Measurements from ENCODE around the gene ASB7. TPM values are rescaled to one million over a fixed set of nuclear protein-coding genes. Genes with fewer than 3 reads are reported as not detected.

ASB7 gene
- total RNA-seq, 4 donors from 2014 or later = 13.8 to 24.8 (median 18.8) TPM

DNA sequence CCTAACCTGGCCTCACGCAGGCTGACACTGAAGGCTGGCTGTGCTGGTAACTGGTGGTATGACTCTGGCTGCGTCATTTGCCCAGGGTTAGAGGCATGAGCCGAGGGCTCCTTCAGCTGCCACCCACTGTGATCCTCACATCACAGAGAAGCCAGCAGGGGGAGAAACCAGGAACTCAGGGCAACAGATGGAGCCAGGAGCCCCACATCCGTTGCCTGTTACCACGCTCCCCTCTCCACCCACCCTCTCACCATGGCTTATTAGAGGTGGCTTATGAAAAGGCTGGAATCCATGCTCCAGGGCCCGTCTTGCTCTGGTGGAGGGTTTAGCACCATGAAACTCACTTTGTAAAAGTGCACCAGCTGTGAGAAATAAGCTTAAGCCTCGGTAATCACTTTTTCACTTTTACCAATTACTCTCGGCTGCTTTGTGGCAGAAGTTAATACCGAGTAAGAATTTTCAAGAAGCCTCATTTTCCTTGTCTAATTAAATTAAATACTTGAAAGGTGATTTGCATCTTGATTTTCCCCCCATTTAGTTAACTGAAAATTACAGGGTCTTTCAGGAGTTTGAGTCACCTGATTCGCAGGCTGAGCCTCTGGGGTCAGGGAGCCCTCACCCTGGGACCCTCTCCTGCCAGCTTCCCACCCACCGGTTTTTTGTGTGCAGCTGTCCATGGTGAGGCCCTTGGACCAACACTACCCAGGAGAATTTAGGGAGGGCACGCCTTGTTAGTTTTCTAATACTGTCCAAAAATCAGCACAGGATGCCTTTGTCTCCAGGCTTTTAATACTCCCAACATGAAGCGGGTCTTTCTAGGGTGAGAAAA lies 60.9 kb downstream of the ASB7 start:
- no peak overlapping the region for H3K4me3 ChIP-seq
- TF ChIP-seq POLR2A (IDR thresholded peaks at IDR 0.05) = no peak
- TF ChIP-seq, protein P1, sequence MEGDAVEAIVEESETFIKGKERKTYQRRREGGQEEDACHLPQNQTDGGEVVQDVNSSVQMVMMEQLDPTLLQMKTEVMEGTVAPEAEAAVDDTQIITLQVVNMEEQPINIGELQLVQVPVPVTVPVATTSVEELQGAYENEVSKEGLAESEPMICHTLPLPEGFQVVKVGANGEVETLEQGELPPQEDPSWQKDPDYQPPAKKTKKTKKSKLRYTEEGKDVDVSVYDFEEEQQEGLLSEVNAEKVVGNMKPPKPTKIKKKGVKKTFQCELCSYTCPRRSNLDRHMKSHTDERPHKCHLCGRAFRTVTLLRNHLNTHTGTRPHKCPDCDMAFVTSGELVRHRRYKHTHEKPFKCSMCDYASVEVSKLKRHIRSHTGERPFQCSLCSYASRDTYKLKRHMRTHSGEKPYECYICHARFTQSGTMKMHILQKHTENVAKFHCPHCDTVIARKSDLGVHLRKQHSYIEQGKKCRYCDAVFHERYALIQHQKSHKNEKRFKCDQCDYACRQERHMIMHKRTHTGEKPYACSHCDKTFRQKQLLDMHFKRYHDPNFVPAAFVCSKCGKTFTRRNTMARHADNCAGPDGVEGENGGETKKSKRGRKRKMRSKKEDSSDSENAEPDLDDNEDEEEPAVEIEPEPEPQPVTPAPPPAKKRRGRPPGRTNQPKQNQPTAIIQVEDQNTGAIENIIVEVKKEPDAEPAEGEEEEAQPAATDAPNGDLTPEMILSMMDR (IDR thresholded peaks at IDR 0.05) = no peak
- no peak overlapping the region for H3K27ac ChIP-seq
- H3K9me3 ChIP-seq = no peaks in the 10 kb centered on the region
- H3K4me1 ChIP-seq = no peaks in the 10 kb centered on the region
- H3K27me3 ChIP-seq = no peaks in the 10 kb centered on the region
- no peaks in the 10 kb centered on the region for H3K36me3 ChIP-seq
- no peak for DNase-seq

DNA sequence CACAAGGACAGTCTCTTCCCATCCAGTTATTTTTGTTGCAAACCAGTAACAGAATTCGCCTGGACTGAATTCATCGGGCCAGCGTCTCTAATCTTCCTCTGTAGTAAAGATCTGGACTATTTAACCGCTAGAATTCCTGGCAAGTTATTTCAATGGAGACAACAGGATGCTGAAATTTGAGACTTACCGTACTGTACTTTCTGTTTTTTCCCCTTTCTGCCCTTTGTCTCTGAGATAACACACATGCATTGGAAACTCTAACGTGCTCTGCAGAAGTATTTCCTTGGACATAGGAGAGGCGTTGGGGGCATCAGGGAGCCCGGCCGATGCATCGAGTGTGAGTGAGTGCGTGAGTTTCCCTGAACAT lies 61.5 kb downstream of the ASB7 start:
- H3K4me3 ChIP-seq = no peak overlapping the region
- H3K27me3 ChIP-seq = no peaks in the 10 kb centered on the region
- no peak overlapping the region for H3K27ac ChIP-seq
- H3K36me3 ChIP-seq = no peaks in the 10 kb centered on the region
- TF ChIP-seq POLR2A (IDR thresholded peaks at IDR 0.05) = no peak
- TF ChIP-seq, protein P1 (IDR thresholded peaks at IDR 0.05) = no peak
- no peaks in the 10 kb centered on the region for H3K4me1 ChIP-seq
- no peaks in the 10 kb centered on the region for H3K9me3 ChIP-seq
- no peak for DNase-seq

DNA sequence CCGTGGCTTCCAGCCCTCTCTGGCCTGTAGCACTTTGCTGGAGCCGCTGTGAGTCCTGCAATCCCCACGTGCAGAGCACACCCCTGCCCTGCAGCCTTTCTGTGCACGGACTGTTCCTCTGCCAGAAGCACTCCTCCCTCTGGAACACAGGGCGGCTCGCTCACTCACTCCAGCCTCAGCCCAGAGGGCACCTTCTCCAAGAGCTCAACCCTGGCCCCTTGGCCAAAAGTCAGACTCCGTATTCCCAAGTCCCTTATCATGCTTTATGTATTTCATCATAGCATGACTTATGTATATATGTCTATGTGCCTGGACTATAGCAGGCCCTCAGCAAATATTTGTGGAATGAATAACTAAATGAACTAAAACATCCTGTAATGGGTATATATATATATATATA lies 63.2 kb downstream of the ASB7 start:
- TF ChIP-seq, protein P1 (IDR thresholded peaks at IDR 0.05) = no peak
- no peak for TF ChIP-seq POLR2A (IDR thresholded peaks at IDR 0.05)
- Histone ChIP-seq H3K27ac (no peak overlapping the region), H3K9me3 (no peaks in the 10 kb centered on the region), H3K27me3 (no peaks in the 10 kb centered on the region), H3K36me3 (no peaks in the 10 kb centered on the region), H3K4me1 (no peaks in the 10 kb centered on the region), H3K4me3 (no peak overlapping the region)
- DNase-seq = no peak

DNA sequence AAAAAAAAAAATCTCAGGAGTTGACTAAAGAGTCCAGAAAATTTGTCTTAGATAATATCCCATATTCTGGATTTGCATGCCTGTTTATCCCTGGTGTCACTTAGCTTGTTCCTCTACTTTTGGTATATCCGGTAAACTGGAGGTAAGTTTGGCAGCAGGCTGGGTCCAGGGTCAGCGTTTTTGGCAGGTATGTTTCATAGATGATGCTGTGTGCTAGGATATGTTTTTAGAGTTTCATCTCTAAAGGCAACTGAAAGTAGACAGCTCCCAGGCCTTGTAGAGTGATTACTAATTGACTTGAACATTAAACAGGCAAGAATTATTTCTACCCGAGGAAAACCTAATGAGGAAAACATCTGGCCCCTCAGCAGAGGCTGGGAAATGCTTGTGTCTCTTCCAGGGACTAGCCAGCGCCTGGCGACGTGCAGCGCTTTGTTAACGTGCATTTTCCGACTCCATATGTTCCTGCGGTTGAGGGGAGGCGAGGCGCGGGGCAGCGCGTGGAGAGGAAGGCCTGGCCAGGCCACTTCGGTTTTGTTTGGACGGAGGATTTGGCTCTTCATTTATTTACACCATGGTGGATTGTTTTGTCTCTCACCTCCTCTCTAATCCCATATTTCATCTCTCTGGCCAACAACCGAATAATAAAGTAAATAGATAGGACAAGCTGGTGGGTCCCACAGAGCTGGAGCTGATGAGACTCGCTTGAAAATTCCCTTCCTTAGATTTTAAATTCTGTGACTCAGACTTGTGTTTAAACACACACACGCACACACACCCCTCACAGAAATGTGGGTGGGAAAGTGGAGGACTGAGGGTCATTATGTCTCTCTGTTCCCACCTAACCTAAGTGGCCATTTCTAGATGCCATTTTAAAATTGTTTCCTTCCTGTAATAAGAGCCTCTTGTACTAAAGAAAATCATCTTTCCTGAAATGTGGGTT lies 65.3 kb downstream of the ASB7 start:
- Histone ChIP-seq H3K4me1 (no peaks in the 10 kb centered on the region), H3K36me3 (no peaks in the 10 kb centered on the region), H3K4me3 (no peak overlapping the region), H3K27ac (peak overlapping the region in 3 of 4 donors; percentile 25 to 78 (median 64)), H3K9me3 (no peaks in the 10 kb centered on the region), H3K27me3 (no peaks in the 10 kb centered on the region)
- TF ChIP-seq, protein P1 (IDR thresholded peaks at IDR 0.05) = no peak
- no peak for TF ChIP-seq POLR2A (IDR thresholded peaks at IDR 0.05)
- no peak for DNase-seq

DNA sequence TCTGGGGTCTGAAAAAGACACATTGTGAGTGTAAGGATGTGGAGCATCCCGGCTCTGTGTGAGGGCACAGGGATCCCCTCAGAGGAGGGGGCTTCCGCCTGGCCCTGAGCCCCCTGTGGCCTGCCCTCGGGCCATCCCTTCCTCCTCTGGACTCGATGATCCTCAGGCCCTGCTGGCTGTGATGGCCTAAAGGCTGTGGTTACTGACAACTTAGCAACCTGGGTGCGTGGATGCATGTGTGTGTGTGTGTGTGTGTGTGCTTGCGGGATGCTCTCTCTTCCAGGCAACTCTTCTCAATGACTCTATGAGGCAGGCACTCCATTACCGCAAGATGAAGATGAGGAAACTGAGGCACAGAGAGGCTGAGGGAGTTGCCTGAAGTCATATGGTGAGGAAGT lies 66.0 kb downstream of the ASB7 start:
- Histone ChIP-seq H3K4me3 (no peak overlapping the region), H3K9me3 (no peaks in the 10 kb centered on the region), H3K27me3 (no peaks in the 10 kb centered on the region), H3K4me1 (no peaks in the 10 kb centered on the region), H3K36me3 (no peaks in the 10 kb centered on the region), H3K27ac (peak overlapping the region in 2 of 4 donors; percentile 64 to 78)
- TF ChIP-seq POLR2A (IDR thresholded peaks at IDR 0.05) = no peak
- TF ChIP-seq, protein P1 (IDR thresholded peaks at IDR 0.05) = no peak
- no peak for DNase-seq

Measured in Peyer's patch (tissue), 4 donors.